GM21360 (cell line): Measurements from ENCODE around the gene MAP3K5.

Source experiments
- ATAC-seq: cut with Tn5 transposase; IDR thresholded peaks from one replicate; pipeline ENCODE4 v1.9.1; 2021; ENCODE audit warnings: mild to moderate bottlenecking, moderate library complexity; ENCODE audit not compliant: unreplicated experiment

Gene MAP3K5

DNA sequence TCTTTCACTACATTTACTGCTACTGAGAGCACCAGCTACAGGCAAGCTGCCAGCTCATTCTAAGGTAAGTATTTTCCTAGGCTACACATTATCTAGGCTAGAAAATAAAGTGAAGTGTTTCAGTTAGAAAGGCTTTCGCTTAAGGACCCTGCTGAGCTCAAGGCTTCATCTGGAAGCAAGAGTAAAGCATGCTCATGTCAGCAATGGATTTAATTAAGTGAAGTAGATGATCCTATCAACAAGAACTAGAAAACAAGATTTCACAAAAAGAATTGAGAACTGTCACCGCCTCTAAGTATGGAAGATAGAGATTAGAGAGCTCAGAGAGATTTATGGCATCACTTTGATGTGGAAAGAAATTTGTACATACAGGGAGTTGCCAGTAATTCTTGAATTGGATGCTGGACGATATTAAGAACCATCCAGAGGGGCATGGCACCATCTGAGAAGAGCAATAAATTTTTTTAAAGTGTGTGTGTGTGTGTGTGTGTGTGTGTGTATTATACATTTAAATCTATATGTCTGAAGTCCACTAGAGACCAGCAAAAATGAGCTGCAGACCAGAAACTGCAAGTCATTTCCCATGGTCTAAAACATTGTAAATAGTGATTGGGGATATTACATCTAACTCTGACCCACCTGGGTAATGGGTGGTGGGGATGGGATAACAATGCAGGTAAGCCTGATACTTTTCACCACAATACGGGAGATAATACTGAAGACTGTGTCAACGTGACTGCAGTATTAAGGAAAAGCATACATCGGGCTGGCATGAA, 136.8 kb downstream of the MAP3K5 start:
- no peak for ATAC-seq

DNA sequence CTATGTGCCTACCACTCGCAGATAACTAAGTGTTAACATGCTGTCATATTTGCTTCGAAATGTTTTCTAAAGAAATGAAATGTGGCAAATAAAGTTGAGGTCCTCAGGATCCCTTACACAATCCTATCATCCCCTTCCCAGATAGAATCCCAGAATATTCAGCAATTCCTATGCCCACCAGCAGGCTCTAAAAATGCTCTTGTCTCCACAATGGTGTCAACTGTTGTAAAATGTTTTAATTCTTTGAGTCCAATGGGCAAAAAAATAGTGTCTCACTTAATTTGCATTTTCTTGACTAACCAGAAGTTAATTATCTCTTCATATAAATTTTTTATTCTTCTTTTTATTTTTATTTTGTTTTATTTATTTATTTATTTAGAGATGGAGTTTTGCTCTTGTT, 138.2 kb downstream of the MAP3K5 start:
- ATAC-seq = no peak

DNA sequence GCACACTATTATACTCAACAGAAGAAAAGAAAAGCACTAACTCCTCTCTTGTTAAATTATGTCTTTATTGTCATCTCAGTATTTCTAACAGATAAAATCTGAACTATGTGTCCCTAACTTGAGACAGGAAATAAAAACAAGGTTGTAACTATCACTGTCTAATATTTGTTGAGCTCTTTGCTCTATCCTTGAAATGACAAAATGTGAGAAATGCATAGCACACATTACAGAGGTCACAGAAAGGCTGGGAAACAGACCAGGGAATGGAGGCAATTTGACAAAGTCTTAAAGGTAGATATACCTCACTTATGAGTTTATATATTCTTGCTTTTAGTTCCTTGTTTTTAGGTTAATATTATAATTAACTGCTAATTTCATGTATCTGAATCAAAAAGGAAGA, 139.6 kb downstream of the MAP3K5 start:
- no peak for ATAC-seq

DNA sequence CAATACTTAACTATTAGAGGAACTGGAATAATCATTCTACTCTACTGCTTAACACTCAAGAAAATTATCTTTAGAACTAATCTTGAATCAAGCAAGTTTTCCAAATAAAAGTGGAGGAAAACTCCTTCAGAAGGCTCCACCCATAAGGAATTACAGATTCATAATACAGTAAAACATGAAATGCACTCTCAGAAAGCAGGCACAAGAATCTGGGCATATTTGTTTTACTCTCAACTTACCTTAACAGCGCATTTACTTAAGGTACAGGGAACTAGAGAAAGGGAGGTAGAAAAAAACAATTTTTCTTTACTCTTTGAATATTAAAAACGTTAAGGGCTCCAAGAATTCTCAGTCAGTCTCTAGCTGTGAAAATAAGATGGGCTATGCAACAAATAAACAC, 140.3 kb downstream of the MAP3K5 start:
- no peak for ATAC-seq

DNA sequence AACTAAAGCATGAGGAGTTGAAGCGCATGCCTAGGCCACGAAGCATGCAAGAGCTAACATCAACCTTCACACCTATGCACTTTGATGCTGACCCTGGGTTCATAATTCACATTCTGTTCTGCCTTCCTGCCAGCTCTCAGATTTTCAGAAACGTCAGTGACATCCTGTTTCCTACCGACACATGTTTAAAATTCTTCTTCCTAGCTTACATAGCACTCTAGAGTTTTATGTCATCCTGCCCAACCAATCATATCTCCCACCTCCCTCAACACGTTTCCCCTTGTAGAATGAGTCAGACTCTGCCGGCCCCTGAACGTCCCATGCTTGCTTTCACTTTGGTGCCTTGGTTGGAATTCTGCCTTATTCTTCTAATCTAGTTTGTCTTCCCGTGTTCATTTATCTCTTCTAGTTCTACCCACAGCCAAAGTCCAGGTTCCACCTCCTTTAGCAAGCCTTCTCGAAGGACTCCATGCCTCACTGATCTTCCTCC, 144.9 kb downstream of the MAP3K5 start:
- peak; percentile 73 for ATAC-seq

DNA sequence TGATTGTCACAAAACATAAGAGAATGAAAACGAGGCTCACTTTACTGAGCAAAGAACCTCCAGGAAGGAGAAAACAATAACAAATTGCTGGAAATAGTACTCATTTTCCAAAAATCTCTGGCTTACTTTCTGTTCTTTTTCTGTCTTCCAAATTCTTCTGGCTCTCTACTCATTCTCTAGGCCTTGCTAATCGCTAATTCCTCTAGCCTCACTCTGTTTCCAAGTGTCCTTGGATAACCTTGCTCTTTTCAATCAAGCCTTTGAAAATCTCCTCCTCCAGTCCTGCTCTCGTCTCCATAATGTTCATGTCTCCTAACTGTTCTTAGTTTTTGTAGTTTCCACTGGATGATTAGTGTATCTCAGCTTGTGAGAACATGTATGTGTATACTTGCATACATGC, 145.9 kb downstream of the MAP3K5 start:
- no peak for ATAC-seq

DNA sequence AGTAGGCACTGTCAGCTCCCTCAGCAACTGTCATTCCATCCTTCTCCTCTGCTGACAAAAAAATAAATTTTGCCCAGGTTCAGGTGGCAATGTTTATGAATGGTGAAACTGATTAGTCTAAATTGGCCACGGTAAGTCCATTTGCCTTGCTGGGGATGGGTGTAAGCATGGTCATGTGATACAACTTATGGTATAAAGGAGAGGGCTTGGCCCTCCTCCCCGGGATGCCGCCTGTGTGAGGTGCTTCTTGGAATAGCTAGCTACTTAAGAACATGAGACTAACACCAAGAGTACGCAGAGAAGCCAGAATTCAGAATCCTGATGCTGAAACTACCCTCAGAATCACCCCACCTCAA, 147.7 kb downstream of the MAP3K5 start:
- no peak for ATAC-seq

DNA sequence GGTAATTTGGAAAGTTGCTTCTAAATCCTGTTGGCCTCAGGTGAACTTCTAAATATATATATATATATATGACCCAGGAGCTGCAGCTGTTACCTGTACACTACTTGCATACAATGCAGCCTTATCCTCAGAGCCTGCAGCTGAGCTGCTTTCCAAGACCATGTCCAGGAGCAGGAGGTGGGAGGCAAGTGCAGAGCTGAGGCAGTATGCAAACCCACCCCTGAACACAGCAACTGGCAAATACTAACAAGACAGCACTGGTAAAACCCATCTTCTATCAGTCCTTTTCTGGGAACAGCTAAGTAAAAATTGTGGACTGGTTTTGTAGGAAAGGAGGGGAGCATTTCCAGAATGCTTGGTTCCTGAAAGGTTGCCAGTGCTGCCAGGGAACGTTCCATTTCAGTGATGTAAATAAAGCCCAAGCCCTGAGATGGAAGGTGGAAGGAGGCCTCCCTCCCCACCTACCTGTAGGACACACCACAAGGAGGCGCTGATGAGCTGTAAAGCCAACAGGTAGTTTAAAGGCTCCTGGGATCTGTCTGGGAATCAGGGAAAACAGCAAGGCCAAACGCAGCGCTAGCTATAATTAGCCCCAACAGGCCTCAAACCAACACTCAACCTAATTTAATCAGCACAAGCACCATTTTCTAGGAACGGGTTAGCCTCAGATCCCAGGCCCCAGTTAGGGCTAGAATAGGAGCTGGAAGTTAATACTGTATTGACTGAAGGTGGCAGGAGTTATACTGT, 148.3 kb downstream of the MAP3K5 start:
- peak; percentile 47 for ATAC-seq

DNA sequence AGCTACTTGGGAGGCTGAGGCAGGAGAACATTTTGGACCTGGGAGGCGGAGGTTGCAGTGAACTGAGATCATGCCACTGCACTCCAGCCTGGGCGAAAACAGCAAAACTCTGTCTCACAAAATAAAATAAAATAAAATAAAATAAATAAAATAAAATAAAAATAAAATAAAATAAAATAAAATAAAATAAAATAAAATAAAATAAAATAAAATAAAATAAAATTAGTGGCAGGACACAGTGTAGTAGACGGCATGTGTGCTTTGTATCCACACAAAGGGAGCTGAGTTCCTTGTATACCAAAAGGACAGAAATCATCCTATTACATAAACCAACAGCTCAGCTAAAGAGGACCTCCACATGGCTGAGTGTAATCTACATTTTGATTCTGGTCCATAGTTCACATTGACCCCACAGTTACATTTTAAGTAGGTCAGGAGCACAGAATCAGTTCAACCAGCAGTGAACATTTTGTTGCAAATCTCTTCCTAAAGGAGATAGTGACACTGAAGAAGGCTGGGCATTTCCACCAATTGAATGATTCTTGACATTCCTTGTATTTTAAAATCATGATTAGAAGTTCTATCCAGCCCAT, 150.3 kb downstream of the MAP3K5 start:
- no peak for ATAC-seq

DNA sequence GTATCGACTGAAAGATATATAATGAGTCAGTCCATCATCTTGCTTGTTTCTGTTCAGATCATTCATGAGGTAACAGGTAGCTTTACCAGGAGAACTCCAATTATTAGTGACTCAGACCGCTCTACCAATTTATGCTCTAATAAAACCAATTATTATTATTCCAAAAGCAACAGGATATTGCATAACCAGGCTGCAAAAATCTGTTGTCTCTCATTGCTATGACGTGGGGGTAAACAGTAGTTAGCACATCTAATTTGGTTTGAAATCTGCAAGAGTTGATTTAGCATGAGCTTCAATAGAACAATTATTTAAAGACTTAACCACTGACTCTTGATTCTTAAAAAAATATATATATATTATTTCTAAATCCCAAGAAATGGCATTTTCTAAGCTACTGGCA, 151.1 kb downstream of the MAP3K5 start:
- ATAC-seq = no peak

DNA sequence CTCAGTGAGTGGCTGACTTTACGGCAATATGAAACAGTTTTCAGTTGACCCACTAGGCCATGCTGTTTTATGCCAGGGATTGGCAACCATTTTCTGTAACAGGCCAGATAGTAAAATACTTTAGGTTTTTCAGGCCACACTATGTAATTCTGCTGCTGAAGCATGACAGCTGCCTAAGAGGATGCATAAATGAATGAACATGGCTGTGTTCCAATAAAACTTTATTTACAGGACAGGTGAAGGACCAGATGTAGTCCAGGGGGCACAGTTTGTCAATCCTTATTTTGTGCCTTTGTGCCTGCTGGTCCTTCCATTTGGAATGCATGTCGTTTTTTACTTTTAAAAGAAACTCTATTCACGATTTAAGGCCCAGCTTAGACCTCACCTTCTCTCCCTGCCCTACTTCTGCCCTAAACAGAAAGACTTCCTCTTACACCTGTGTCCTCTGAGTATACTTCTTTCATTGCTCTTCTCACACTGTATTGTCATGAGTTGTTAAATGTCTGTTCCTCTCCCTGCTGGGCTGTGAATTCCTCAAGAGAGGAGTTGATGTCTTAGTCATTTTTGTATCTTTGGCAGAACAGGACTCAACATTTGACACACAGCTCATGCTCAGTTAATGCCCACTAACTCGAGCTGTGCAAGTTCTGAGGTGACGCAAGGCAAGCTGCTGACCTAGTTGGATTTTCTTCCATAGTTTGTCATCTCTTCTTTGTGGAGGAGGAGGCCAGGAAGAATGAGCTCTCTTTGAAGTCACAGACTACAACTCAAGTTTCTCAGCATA, 152.0 kb downstream of the MAP3K5 start:
- ATAC-seq = no peak

DNA sequence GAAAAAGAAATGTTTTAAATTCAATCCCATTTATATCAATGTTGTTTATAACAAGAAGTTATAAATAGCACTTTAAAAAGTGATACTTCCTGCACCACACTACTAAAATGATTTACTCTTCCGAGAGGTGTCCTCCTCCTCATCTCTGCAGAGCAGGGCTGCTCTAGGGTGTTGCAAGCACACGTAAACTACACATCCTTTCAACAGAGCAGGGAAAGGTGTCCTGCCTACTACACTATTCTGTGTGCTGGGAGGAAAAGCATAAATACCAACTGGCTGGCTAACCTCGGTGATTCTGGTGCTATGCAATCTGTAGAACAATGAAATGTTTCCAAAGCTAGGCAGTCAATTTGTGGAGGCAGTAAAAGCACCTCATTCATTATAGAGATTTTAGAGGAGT, 152.6 kb downstream of the MAP3K5 start:
- no peak for ATAC-seq

DNA sequence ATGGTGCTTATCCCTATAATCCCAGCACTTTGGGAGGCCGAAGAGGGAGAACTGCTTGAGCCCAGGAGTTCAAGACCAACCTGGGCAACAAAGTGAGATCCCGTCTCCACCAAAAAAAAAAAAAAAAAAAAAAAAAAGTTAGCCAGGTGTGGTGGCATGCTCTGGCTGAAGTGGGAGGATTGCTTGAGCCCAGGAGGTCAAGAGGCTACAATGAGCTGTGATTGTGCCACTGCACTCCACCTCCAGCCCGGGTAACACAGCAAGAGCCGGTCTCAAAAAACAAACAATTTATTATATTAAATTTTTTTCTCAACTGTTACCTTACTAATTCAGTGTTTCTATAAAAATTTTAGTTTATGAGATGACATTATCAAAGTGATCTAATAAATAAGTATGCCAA, 156.7 kb downstream of the MAP3K5 start:
- no peak for ATAC-seq

DNA sequence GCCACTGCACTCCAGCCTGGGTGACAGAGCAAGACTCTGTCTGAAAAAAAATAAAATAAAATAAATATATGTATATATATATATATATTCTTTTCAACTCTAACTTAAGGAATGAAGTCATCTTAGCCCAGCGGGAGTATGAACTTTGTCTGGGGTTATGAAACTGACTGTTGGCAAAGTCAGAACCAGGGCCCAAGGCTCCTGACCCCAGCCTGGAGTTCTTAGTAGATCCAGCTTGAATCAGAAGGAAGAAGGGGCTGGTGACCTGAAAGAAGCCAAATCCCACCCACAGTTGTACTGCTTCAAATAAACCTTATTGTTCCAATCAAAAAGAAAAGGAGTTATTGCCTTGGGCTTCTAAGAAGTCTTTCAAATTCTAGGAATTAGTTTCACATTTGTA, 158.9 kb downstream of the MAP3K5 start:
- no peak for ATAC-seq

DNA sequence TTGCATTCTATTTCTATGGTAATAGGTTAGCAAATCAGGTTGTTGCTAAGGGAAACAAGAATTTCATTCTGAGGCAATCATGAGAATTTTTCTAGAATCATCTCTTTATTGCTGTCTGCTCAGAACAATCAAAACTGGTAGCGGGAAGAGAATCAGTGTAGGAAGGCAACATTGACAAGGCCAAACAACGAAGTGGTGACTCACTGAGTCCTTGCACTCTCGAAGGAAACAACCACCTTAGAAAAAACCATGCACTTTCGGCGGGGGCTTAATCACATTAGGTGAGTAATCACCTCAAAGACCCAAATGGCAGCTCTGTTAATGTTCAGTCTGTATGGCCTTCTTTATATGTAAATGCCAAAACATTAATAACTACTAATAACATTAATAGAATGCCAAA, 163.3 kb downstream of the MAP3K5 start:
- no peak for ATAC-seq

DNA sequence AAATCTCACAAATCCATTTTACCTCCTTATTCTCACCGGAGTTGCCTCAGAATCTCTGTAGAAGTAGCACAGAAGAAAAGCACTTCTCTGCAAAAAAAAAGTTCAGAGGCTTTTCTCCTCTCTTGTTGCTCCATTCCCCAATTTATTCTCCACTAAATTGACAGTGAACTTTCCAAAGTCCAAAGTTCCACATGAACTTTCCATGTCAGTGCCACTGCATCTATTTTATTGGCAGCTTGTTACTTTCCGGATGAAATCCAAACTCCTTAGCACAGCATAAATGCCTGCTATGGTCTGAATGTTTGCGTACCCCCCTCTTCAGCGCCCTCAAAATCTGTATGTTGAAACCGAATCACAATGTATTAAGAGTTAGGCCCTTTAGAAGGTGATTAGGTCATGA, 165.1 kb downstream of the MAP3K5 start:
- ATAC-seq = no peak

DNA sequence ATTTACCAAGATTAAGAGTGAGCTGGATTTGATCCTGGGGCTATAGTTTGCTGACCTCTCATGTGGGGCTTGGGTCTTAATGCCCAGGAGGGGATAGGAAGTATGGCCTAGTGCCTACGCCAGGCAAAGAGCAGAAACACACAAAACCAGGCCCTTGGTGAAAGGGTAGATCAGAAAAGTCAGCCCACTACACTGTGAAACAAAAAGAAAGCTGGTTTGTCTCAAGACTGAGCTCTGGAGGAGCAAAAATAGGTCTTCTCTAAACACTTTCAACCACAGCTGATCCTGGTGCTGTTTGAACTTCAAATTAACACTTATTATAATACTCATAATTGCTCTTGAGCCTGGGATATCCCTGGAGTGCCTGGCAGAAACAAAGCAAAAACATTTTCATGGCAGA, 167.0 kb downstream of the MAP3K5 start:
- no peak for ATAC-seq

DNA sequence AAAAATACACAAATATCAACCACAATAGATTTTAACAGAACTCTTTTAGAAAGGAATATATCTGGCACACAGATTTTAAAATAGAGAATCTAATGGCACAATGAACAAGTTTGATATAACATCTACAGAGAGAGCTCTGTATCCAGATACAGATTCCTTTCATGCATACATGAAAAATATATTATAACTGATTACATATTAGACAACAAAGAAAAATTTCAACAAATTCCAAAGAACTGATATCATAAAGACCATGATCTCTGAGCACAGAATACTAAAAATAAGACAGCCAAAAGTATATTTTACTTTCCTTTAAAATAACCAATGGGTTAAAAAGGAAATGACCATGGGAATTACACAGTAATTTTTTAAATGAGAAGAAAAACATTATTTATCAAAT, 167.9 kb downstream of the MAP3K5 start:
- ATAC-seq = no peak

DNA sequence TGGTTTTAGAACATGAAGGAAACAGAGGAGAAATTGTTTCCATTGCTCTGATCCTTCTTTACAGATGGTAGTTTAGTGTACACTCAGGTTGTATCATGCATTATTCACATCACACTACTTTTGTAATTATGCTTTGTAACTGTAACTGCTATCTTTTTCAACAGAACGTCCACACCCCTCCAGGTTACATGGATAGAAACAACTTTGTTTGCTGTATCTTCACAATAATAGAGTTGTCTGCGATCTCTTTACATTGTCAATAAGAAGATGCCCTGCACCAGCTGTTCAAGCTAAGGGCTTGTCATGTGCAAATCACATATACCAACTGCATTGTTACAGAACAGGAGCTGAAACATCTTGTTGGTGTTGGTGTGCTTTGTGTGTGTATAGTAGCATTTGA, 174.2 kb downstream of the MAP3K5 start:
- ATAC-seq = no peak

DNA sequence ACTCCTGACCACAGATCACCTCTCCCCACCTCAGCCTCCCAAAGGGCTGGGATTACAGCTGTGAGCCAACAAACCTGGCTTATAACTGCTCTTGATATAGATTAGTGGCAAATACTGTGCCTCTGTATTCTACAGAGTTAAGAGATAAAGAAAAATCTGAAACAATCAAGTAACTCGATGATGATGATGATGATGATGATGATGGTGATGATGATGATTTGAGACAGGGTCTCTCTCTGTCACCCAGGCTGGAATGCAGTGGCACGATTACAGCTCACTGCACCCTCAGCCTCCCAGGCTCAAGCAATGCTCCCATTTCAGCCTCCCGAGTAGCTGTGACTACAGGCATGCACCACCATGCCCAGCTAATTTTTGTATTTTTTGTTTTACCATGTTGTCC, 175.8 kb downstream of the MAP3K5 start:
- ATAC-seq = no peak

DNA sequence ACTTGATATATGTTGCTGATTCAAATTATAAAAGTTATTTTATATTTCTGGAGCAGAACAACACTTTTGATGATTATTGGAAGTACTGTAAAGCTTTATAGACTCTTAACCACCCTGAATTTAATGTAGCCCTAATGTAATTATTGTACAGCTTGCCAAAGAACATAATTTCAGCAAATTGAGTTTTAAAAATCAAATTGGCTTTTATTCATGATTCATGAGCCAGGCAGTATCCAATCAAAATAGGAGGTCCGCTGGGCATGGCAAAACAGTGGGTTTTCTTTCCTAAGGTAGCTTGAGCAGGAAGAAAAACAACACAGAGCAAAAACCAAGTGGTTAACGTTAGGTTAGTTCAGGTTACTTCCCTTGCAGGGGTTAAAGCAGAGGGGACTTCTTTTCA, 177.3 kb downstream of the MAP3K5 start:
- ATAC-seq = no peak
